ENCODE results near the gene VAV2. TPM values are rescaled to one million over a fixed set of nuclear protein-coding genes. Genes with fewer than 3 reads are reported as not detected.

VAV2 gene
- total RNA-seq, 2 experiments from 2014 or later = 11.0 to 27.8 TPM

DNA sequence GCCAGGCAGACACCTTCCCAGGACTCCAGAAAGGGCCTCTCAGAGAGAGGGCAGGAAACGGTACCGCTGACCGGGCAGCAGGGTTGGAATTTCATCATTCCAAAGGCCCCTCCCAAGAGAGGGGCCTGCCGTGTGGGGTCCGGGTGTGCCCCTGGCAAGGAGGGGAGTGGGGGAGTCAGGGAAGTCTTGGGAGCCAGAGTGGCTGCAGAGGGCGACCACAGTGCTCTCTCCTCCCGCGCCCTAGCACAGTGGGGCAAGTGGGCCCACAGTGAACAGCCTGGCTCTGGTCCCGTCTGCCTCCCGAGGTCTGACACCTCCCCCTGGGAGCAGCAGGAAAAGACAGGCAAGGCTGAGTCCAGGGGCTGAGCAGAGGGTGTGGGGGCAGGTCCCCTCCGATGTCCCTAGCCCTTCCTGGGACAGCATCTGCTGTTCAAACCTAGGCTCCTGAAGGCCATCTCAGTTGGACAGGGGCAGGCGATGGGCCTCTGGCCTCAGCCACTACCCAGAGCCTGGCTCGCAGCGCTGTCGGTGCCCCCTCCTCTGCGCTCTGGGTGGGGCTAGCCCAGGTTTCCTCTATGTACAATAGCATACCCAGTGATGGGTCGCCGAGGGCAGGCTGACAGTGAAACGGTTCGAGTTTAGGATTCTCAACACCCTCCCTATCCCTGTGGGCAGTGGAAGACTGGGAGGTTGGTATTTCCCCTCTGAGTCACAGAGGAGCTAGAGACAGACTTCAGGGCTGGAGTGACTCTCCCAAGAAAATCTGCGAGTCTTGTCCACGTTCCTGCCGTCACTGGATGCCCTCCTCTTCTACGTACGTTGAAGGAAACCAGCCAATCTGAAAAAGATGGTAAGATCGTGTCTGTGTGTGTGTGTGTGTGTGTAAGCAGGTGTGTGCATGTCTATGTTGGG, 228.6 kb downstream of the VAV2 start:
- no peak overlapping the region for H3K4me3 ChIP-seq (ENCODE audit: low read depth, low read length, poor library complexity, severe bottlenecking)
- peaks cover 6% of the 10 kb centered on the region; the same call in 1 of the 2 replicates for H3K9me3 ChIP-seq (ENCODE audit: low read length)
- no peak overlapping the region for H3K4me2 ChIP-seq (ENCODE audit: low read length)
- intact Hi-C loops (cut with micrococcal nuclease; ENCODE audit: unreplicated experiment) = no loop called here
- no peaks in the 10 kb centered on the region for H3K9me2 ChIP-seq (ENCODE audit: insufficient read depth, low read length)
- H3K79me2 ChIP-seq (ENCODE audit: insufficient read depth, low read depth, low read length) = no peaks in the 10 kb centered on the region
- H2AFZ ChIP-seq (ENCODE audit: low read length) = no peak overlapping the region
- H3K27ac ChIP-seq (ENCODE audit: low read depth, low read length, poor library complexity, severe bottlenecking) = no peak overlapping the region
- CTCF ChIA-PET (ENCODE audit: unreplicated experiment) = interaction anchor here (0.6 kb wide), 1 partner anchor 200 kb away, joined by 3 read pairs; no protein-coding TSS in a partner anchor
- peaks cover 27% of the 10 kb centered on the region for H3K36me3 ChIP-seq (ENCODE audit: insufficient read depth, low read length)
- no peak for DNase-seq (ENCODE audit: low spot score)
- TF ChIP-seq, protein P1, sequence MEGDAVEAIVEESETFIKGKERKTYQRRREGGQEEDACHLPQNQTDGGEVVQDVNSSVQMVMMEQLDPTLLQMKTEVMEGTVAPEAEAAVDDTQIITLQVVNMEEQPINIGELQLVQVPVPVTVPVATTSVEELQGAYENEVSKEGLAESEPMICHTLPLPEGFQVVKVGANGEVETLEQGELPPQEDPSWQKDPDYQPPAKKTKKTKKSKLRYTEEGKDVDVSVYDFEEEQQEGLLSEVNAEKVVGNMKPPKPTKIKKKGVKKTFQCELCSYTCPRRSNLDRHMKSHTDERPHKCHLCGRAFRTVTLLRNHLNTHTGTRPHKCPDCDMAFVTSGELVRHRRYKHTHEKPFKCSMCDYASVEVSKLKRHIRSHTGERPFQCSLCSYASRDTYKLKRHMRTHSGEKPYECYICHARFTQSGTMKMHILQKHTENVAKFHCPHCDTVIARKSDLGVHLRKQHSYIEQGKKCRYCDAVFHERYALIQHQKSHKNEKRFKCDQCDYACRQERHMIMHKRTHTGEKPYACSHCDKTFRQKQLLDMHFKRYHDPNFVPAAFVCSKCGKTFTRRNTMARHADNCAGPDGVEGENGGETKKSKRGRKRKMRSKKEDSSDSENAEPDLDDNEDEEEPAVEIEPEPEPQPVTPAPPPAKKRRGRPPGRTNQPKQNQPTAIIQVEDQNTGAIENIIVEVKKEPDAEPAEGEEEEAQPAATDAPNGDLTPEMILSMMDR (conservative IDR thresholded peaks at IDR 0.05; ENCODE audit: low read length) = no peak
- no peak for TF ChIP-seq EZH2phosphoT487 (IDR thresholded peaks at IDR 0.05; ENCODE audit: borderline replicate concordance, low read depth, low read length)
- no TSS peak for BruUV-seq (replicated peaks)
- no peaks in the 10 kb centered on the region for H4K20me1 ChIP-seq (ENCODE audit: insufficient read depth, low read length)
- POLR2A ChIA-PET = no interaction called here
- no peaks in the 10 kb centered on the region for H3K4me1 ChIP-seq (ENCODE audit: insufficient read depth, low read length, poor library complexity, severe bottlenecking)

DNA sequence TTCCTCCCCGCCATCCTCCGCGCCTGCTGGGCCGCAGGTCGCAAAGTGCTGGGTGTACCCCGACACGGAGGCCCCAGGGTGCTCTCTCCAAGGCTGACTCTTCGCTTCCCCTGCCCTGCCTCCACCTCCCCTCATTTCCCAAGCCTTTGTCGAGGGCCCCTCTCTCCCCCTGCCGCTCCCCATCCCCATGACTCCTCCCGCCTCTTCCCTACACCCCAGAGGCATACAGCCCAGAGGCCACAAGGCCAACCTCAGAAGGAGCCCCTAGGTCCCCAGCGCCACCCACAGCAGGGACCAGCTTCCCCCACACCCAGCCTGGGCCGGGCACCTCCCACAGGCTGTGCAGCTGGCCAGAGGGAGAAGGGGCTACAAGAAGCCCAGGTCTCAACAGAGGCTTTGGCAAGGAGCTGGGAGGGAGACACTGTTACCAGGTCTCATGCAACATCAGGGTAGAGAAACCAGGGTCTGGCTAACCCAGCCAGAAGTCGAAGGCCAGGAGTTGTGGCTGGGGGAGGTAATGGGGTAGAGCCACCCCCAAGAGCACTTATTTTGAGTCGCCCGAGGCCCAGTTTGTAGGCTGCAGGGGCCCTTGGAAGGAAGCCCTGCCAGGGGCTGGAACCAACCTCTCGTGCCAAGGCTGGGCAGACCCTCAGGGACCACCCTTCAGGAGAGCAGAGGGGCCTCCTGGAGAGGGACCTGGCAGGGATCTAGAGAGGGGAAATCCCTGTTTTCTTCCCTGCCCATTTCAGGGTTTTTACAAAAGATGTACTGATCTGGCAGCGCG, 229.4 kb downstream of the VAV2 start:
- POLR2A ChIA-PET = no interaction called here
- CTCF ChIA-PET (ENCODE audit: unreplicated experiment) = no interaction called here
- H2AFZ ChIP-seq (ENCODE audit: low read length) = no peak overlapping the region
- H3K4me1 ChIP-seq (ENCODE audit: insufficient read depth, low read length, poor library complexity, severe bottlenecking) = no peaks in the 10 kb centered on the region
- H3K36me3 ChIP-seq (ENCODE audit: insufficient read depth, low read length) = peaks cover 19% of the 10 kb centered on the region; the same call in 1 of the 2 replicates
- H3K4me2 ChIP-seq (ENCODE audit: low read length) = no peak overlapping the region
- H3K27ac ChIP-seq (ENCODE audit: low read depth, low read length, poor library complexity, severe bottlenecking) = no peak overlapping the region
- no peak for TF ChIP-seq EZH2phosphoT487 (IDR thresholded peaks at IDR 0.05; ENCODE audit: borderline replicate concordance, low read depth, low read length)
- TF ChIP-seq, protein P1 (conservative IDR thresholded peaks at IDR 0.05; ENCODE audit: low read length) = no peak
- H3K9me2 ChIP-seq (ENCODE audit: insufficient read depth, low read length) = no peaks in the 10 kb centered on the region
- no peaks in the 10 kb centered on the region for H4K20me1 ChIP-seq (ENCODE audit: insufficient read depth, low read length)
- BruUV-seq (replicated peaks) = no TSS peak
- intact Hi-C loops (cut with micrococcal nuclease; ENCODE audit: unreplicated experiment) = no loop called here
- no peaks in the 10 kb centered on the region for H3K79me2 ChIP-seq (ENCODE audit: insufficient read depth, low read depth, low read length)
- H3K9me3 ChIP-seq (ENCODE audit: low read length) = peaks cover 6% of the 10 kb centered on the region; the same call in 1 of the 2 replicates
- H3K4me3 ChIP-seq (ENCODE audit: low read depth, low read length, poor library complexity, severe bottlenecking) = no peak overlapping the region
- no peak for DNase-seq (ENCODE audit: low spot score)
